SJSA1 (cell line): ENCODE results near the gene FSCN2. TPM values are rescaled to one million over a fixed set of nuclear protein-coding genes. Genes with fewer than 3 reads are reported as not detected.
A peak's percentile ranks its signal among the peaks of the same experiment; 100 is the strongest.

Experiments used
- DNase-seq, 2 experiments: peaks; one replicate each; pipeline ENCODE4 v3.0.0-alpha.2; 2015 to 2020; ENCODE audit warnings: low spot score in 2 of 2, low read depth in 1 of 2
- H3K27ac ChIP-seq: fragments of 250-450 bp; sonication (Bioruptor Pico); 2 replicates; pipeline ENCODE4 v1.5.1; 2020; ENCODE audit warnings: mild to moderate bottlenecking, moderate library complexity
- H3K27me3 ChIP-seq: fragments of 250-450 bp; sonication (Bioruptor Pico); replicated peaks from 2 replicates; pipeline ENCODE4 v1.5.1; 2020; ENCODE audit warnings: mild to moderate bottlenecking, moderate library complexity
- H3K36me3 ChIP-seq: fragments of 250-450 bp; sonication (Bioruptor Pico); 2 replicates; pipeline ENCODE4 v1.5.1; 2020; ENCODE audit warnings: mild to moderate bottlenecking
- H3K4me1 ChIP-seq: fragments of 250-450 bp; sonication (Bioruptor Pico); replicated peaks from 2 replicates; pipeline ENCODE4 v1.6.1; 2021; ENCODE audit warnings: mild to moderate bottlenecking
- H3K4me3 ChIP-seq: fragments of 250-450 bp; sonication (Bioruptor Pico); 2 replicates; pipeline ENCODE4 v1.5.1; 2020; ENCODE audit warnings: mild to moderate bottlenecking
- H3K9me3 ChIP-seq: fragments of 250-450 bp; sonication (Bioruptor Pico); replicated peaks from 2 replicates; pipeline ENCODE4 v1.5.1; 2020; ENCODE audit warnings: mild to moderate bottlenecking
- total RNA-seq: library from RNA; depleted of rRNA; stranded (reverse); fragments of >200 nt; shearing (Covaris generic); gene quantifications from 2 replicates; pipeline ENCODE4 v1.2.3, GENCODE V29; 2014

Gene FSCN2
- total RNA-seq, 1 experiment from 2014 or later = 0.61 TPM

- H3K27me3 ChIP-seq = peaks cover 20% of the 10 kb centered on the region
- no peak for DNase-seq
- H3K4me1 ChIP-seq = no peaks in the 10 kb centered on the region; the same call in 1 of the 2 replicates
- peaks cover 3% of the 10 kb centered on the region for H3K36me3 ChIP-seq
- no peak overlapping the region for H3K4me3 ChIP-seq
- H3K27ac ChIP-seq = no peak overlapping the region
- H3K9me3 ChIP-seq = peaks cover 12% of the 10 kb centered on the region
Measured at GRCh38 chr17:81532490-81533287, 4.5 kb downstream of the FSCN2 start.

DNA sequence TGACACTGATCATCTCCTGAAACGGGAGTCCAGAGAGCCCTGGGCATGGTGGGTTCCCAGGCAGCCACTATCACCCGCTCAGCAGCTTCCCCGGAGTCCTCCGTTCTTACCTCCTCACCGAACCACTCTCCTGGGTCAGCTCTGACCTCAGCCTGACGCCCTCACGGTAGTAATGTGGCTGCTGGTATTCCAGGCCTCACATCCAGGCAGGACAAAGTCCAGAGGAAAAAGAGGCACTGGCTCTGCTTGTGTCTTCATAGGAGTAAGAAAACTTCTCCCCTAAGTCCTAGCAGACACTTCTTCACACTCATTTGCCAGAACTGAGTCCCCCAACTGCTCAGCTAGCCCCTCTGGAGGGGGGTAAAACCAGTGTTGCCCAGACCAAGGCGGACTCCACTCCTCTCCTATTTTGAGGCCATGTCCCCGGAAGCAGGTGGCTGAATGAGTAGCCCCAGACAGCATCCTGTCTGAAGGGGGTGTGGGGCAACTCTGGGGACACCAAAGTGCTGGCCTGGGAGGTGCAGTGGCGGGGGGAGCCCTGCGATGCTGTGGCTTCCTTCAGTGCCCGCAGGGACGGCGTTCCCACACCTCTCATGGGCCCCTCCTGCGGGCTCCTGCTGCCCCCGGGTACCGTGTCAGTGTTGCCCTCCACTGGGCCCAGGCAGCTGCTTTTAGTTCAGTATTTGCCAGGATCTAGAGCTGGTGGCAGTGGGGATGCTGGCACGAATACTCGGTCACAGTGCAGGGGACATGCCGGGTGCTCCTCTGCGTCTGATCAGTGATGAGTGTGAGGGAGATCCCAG lies 5.4 kb downstream of the FSCN2 start:
- no peak overlapping the region for H3K27ac ChIP-seq
- no peak for DNase-seq

DNA sequence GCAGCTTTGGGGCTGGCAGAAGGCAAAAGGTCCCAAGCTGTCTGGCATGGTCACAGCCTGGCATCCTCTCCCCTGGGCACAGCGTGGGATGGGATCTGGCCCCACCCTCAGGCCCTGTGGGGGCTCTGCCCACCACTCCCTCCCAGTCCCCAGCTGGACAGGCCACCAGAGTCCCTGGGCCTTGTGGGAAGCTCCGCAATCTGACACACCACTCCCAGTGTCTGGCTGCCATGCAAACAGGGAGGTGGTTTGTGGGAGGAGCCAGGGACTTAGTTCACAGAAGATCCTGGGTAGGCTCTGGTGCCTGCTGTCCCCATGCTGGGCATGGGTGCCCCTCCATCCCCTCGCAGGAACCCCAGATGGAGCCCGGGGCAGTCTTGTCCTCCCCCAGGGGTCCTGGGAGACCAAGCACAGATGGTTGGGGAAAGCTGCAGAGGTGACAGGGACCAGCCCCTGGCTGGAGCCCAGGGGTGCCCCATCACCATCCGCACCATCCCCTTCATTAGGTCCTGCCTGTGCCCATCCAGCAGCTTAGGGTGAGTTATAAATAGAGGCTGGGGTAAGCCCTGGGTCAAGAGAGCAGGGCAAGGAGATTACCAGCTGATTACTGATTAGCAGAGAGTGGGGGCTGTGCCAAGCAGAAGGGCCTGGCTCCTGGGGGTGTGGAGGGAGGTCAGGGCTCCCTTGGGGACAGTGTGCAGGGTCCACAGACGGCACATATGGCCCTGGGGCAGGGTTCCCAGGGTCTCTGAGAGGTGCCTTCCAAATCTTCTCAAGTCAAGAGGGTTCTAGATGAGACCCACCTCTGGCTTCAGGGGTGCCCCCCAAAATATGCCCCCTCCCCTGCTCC lies 6.2 kb downstream of the FSCN2 start:
- H3K36me3 ChIP-seq = peaks cover 18% of the 10 kb centered on the region
- peaks cover 8% of the 10 kb centered on the region; the same call in 1 of the 2 replicates for H3K4me1 ChIP-seq
- DNase-seq = no peak
- no peak overlapping the region for H3K4me3 ChIP-seq
- peaks cover 4% of the 10 kb centered on the region for H3K9me3 ChIP-seq
- peaks cover 3% of the 10 kb centered on the region for H3K27me3 ChIP-seq
- H3K27ac ChIP-seq = no peak overlapping the region

More for the DNA sequence above, 5.4 kb downstream of the FSCN2 start:
- Histone ChIP-seq H3K4me3 (no peak overlapping the region), H3K9me3 (peaks cover 10% of the 10 kb centered on the region), H3K27me3 (peaks cover 11% of the 10 kb centered on the region), H3K4me1 (peaks cover 4% of the 10 kb centered on the region; the same call in 1 of the 2 replicates), H3K36me3 (peaks cover 11% of the 10 kb centered on the region)

- Histone ChIP-seq H3K27ac (no peak overlapping the region), H3K9me3 (peaks cover 4% of the 10 kb centered on the region), H3K4me3 (no peak overlapping the region), H3K27me3 (no peaks in the 10 kb centered on the region; the same call in 1 of the 2 replicates), H3K4me1 (peaks cover 8% of the 10 kb centered on the region; the same call in 1 of the 2 replicates), H3K36me3 (peaks cover 24% of the 10 kb centered on the region)
- no peak for DNase-seq
Measured at GRCh38 chr17:81535007-81535328, 6.8 kb downstream of the FSCN2 start.

DNA sequence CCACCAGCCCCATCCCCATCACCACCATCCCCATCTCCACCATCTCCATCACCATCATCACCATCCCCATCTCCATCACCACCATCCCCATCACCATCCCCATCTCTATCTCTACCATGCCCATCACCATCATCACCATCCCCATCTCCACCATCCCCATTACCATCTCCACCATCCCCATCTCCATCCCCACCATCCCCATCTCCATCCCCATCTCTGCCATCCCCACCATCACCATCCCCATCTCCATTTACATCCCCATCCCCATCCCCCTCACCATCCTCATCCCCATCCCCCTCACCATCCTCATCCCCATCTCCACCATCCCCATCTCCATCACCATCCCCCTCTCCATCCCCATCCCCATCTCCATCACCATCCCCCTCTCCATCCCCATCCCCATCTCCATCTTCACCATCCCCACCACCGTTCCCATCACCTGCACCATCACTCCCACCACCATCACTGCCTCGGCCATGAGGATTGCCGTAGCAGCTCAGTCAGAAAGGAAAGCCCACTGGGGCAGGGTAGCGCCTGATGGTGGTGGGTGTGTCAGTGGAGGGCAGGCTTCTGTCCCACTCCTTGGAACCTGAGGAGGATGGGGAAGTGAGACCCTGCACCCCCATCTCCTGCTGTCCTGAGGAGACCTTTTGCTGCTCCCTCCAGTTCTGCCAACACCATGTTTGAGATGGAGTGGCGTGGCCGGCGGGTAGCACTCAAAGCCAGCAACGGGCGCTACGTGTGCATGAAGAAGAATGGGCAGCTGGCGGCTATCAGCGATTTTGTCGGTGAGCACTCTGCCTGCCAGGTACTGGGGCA lies 7.5 kb downstream of the FSCN2 start:
- Histone ChIP-seq H3K9me3 (peaks cover 2% of the 10 kb centered on the region), H3K36me3 (peaks cover 31% of the 10 kb centered on the region), H3K4me1 (peaks cover 8% of the 10 kb centered on the region; the same call in 1 of the 2 replicates), H3K27me3 (no peaks in the 10 kb centered on the region), H3K4me3 (no peak overlapping the region), H3K27ac (no peak overlapping the region)
- no peak for DNase-seq

DNA sequence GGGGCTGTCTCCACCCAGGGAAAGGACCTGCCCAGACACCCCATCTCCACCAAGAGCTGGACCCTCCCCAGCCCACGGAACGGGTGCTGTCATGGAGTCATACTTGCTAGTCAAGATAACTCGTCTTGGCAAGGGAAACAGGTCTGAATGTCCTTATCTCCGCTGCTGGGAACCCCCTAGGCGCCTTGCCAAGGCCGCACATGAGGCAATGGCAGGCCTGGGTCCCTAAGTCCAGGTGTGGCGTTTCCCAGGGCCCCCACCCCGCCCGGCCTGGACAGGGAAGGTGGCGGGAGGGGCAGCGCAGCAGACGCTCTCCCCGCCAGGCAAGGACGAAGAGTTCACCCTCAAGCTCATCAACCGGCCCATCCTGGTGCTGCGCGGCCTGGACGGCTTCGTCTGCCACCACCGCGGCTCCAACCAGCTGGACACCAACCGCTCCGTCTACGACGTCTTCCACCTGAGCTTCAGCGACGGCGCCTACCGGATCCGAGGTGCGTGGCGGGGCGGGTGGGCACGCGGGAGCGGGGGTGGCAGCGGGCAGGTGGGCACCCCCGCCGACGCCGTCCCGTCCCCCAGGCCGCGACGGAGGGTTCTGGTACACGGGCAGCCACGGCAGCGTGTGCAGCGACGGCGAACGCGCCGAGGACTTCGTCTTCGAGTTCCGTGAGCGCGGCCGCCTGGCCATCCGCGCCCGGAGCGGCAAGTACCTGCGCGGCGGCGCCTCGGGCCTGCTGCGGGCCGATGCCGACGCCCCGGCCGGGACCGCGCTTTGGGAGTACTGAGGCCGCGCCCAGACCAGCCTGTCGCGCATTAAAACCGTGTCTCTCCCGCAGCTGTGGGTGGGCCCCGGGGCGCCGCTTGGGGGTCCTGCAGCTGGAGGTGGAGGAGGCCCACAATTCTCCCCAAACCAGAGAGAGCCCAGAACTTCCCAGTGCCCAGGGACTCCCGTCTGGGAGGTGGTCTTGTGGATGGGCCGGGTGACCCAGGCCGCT lies 8.4 kb downstream of the FSCN2 start:
- no peaks in the 10 kb centered on the region for H3K27me3 ChIP-seq
- H3K36me3 ChIP-seq = peaks cover 40% of the 10 kb centered on the region
- H3K4me1 ChIP-seq = peaks cover 8% of the 10 kb centered on the region; the same call in 1 of the 2 replicates
- H3K4me3 ChIP-seq = no peak overlapping the region
- H3K9me3 ChIP-seq = no peaks in the 10 kb centered on the region
- no peak overlapping the region for H3K27ac ChIP-seq
- no peak for DNase-seq

DNA sequence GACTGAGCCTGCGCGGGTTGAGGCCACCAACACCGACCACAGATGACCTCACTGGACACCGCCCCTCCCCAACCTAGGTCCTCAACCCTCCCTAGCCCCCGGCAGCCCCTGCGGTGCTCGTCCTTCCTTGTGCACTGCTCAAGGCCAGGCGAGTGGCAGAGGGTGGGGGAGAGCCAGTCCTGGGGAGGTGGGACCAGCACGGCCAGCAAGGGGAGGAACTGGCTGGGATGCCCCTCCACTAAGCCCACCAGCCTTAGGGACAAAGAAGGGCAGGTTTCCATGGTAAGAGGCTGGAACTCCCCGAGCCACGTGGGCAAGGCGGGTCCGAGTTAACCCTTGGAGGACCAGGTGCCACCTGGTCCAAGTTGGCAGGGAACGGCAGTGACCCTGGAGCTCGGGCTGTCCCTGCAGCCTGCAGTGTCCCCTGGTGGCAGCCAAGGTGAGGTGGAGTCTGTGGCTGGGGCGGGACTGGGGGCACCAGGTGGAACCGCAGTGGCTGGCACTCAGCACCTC lies 9.2 kb downstream of the FSCN2 start:
- Histone ChIP-seq H3K27me3 (no peaks in the 10 kb centered on the region), H3K4me1 (peaks cover 8% of the 10 kb centered on the region; the same call in 1 of the 2 replicates), H3K36me3 (peaks cover 45% of the 10 kb centered on the region), H3K9me3 (0 out of 2 replicates have a peak, but pooled peaks cover under 1% of the 10 kb centered on the region), H3K4me3 (no peak overlapping the region), H3K27ac (no peak overlapping the region)
- peak in 1 of 2 experiments; percentile 34 for DNase-seq

DNA sequence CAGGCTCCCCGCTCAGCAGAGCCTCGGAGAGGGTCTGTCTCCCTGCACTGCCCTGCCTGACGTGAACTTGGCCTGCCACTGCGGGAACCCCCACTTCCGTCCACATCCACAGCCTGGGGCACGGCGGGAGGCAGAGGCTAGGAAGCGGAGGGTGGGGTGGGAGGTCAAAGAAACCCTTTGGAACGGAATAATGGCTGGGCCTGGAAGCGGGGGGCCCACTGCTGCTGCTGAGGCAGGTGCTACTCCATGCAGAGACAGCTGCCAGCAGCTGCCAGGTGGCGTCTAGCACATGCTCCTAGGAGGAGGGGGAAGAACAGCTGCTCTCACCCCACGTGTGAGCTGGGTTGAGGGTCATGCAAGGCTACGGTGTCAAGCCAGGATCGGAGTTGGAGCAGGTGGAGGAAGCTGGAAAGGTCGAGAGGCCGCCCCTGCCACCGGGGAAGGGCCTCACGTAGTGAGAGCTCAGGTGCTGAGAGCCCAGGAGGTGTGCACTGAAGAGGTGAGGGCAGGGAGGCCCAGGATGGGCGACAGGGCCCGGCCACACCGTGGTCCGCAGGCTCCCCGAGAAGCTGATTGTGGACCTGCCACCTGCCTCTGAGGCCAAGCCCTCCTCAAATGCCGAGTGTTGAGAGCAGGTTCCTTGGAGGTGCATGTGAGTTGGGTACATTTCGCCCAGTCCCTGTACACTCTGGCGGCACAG lies 9.8 kb downstream of the FSCN2 start:
- DNase-seq = no peak
- Histone ChIP-seq H3K27me3 (no peaks in the 10 kb centered on the region), H3K4me3 (no peak overlapping the region), H3K36me3 (peaks cover 51% of the 10 kb centered on the region), H3K27ac (no peak overlapping the region), H3K4me1 (peaks cover 8% of the 10 kb centered on the region; the same call in 1 of the 2 replicates), H3K9me3 (0 out of 2 replicates have a peak, but pooled peaks cover 3% of the 10 kb centered on the region)

DNA sequence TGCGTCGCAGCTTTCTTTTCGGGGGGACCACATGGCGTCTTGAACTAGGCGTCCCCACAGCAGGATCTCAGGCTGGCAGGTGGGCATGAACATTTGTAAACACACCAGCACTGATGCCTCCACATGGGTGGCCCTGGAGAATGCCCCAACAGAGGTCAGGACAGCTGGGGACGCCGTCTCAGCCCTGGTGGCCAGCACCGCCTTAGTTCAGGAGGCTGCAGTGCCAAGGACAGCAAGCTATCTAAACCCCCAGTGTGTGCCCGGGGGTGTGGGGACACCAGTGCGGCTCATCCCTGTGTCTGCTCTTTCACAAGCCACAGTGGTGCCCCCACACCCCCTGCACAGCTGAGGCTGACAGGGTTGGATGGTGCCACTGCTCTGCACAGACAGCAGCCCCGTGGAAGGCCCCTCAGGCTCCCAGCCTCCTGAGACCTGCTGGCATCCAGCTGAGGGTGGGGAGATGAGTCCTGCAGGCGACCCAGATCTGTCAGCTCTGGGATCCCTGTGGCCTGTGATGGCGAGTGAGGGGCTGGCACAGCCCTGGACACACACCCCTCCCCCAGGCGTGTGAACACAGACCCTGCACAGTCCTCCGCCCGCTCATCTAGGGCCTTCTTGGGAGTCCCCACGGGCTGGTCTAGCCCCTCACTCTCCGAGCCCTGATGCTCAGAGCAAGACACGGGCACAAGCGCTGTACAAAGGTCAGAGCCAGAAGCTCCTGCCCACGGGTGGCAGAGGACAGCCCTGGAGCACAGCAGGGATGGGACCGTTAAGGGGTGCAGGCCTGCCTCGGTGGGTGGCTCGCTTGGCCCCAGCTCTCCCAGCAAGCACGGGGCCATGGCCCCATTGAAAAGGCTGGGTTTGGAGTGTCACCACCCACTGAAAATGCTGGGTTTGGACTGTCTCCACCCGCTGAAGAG lies 10.7 kb downstream of the FSCN2 start:
- Histone ChIP-seq H3K27ac (no peak overlapping the region), H3K9me3 (0 out of 2 replicates have a peak, but pooled peaks cover 3% of the 10 kb centered on the region), H3K36me3 (peaks cover 60% of the 10 kb centered on the region), H3K27me3 (no peaks in the 10 kb centered on the region), H3K4me3 (no peak overlapping the region), H3K4me1 (peaks cover 8% of the 10 kb centered on the region; the same call in 1 of the 2 replicates)
- DNase-seq = no peak

DNA sequence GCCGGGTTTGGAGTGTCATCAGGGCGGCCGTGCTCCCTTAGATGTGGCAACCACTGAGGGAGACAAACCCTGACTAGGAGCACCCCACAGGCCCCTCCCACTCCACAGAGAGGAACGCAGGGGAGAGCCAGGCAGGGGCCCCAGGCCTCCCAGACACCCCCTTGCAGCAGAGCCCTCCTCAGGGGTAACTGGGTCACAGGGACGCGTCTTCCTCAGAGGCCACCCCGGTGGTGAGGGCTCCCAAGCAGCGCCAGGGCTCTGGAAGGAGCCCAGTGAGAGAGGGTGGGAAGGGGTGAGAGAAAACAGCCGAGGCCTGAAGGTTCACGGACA lies 11.4 kb downstream of the FSCN2 start:
- Histone ChIP-seq H3K4me3 (no peak overlapping the region), H3K9me3 (0 out of 2 replicates have a peak, but pooled peaks cover 3% of the 10 kb centered on the region), H3K4me1 (peaks cover 8% of the 10 kb centered on the region; the same call in 1 of the 2 replicates), H3K27ac (no peak overlapping the region), H3K27me3 (no peaks in the 10 kb centered on the region), H3K36me3 (peaks cover 66% of the 10 kb centered on the region)
- no peak for DNase-seq
